Liver (tissue), 3 donors: Measurements from ENCODE around the gene SLC7A14.

ENCODE experiments used
- ATF3 ChIP-seq: IDR thresholded peaks from 2 replicates; pipeline ENCODE4 v1.6.1; 2016; ENCODE audit warnings: antibody characterized with exemption
- CTCF ChIP-seq: fragments of 150-350 bp; IDR thresholded peaks from 2 replicates; pipeline ENCODE4 v1.5.1; 2017; ENCODE audit warnings: improper control_type of control experiment, low read depth, low read length; ENCODE audit not compliant: missing input control
- EGR1 ChIP-seq, 2 donors: IDR thresholded peaks; 2 replicates each; pipeline ENCODE4 v1.6.1; 2016 to 2018; ENCODE audit warnings: antibody characterized with exemption in 2 of 2, low read depth in 2 of 2
- GABPA ChIP-seq, 2 donors: IDR thresholded peaks in 1 of 2; conservative IDR thresholded peaks in 1 of 2; 2 replicates each; pipeline ENCODE4 v1.6.1; 2016; ENCODE audit warnings: antibody characterized with exemption in 2 of 2, mild to moderate bottlenecking in 1 of 2, moderate library complexity in 1 of 2
- JUND ChIP-seq, 2 donors: IDR thresholded peaks; 2 replicates each; pipeline ENCODE4 v1.6.1; 2016; ENCODE audit warnings: antibody characterized with exemption in 2 of 2
- MAX ChIP-seq: IDR thresholded peaks from 2 replicates; pipeline ENCODE4 v1.6.1; 2016; ENCODE audit warnings: antibody characterized with exemption
- RAD21 ChIP-seq, 2 donors: IDR thresholded peaks; 2 replicates each; pipeline ENCODE4 v1.6.1; 2016; ENCODE audit warnings: antibody characterized with exemption in 2 of 2, mild to moderate bottlenecking in 2 of 2
- REST ChIP-seq: IDR thresholded peaks from 2 replicates; pipeline ENCODE4 v1.6.1; 2016; ENCODE audit warnings: antibody characterized with exemption, mild to moderate bottlenecking
- SP1 ChIP-seq: IDR thresholded peaks from 2 replicates; pipeline ENCODE4 v1.6.1; 2018; ENCODE audit warnings: antibody characterized with exemption, mild to moderate bottlenecking
- TAF1 ChIP-seq: conservative IDR thresholded peaks from 2 replicates; pipeline ENCODE4 v1.6.1; 2016; ENCODE audit warnings: antibody characterized with exemption, mild to moderate bottlenecking
- YY1 ChIP-seq: IDR thresholded peaks from 2 replicates; pipeline ENCODE4 v1.6.1; 2016; ENCODE audit warnings: antibody characterized with exemption, mild to moderate bottlenecking
- ZBTB33 ChIP-seq: IDR thresholded peaks from 2 replicates; pipeline ENCODE4 v1.6.1; 2016; ENCODE audit warnings: antibody characterized with exemption
- donor health status: healthy.
- donor health status: healthy.

- no peak for TF ChIP-seq CTCF
- no peak for TF ChIP-seq ZBTB33
- no peak for TF ChIP-seq YY1
- TF ChIP-seq EGR1 (IDR thresholded peaks at IDR 0.05; ENCODE audit: low read depth in 2 of 2) = no peak
- no peak for TF ChIP-seq REST
- no peak for TF ChIP-seq SP1
- no peak for TF ChIP-seq RAD21 (IDR thresholded peaks at IDR 0.05)
- TF ChIP-seq ATF3 = no peak
- TF ChIP-seq JUND (IDR thresholded peaks at IDR 0.05) = no peak
- TF ChIP-seq MAX = no peak
- TF ChIP-seq TAF1 = no peak
- TF ChIP-seq GABPA (IDR thresholded peaks at IDR 0.05 in 1 of 2, conservative IDR thresholded peaks at IDR 0.05 in 1 of 2) = no peak
These were observed 154.8 kb downstream of the SLC7A14 start for GRCh38 chr3:170431054-170431453.
